GM06990 (cell line): ENCODE data around the gene NEAT1.
A peak's percentile ranks its signal among the peaks of the same experiment; 100 is the strongest.

Experiments
- DNase-seq: peaks from one replicate; pipeline ENCODE4 v3.0.0-alpha.2; 2011; ENCODE audit not compliant: insufficient read length; ENCODE audit errors: extremely low read depth
- H3K27me3 ChIP-seq: replicated peaks from 2 replicates; pipeline ENCODE4 v1.6.0; 2011; ENCODE audit warnings: low read length; ENCODE audit not compliant: control insufficient read depth, insufficient read depth
- H3K36me3 ChIP-seq: 2 replicates; pipeline ENCODE4 v1.5.1; 2011; ENCODE audit warnings: low read length; ENCODE audit not compliant: control insufficient read depth, insufficient read depth
- H3K4me3 ChIP-seq: replicated peaks from 2 replicates; pipeline ENCODE4 v1.5.1; 2011; ENCODE audit warnings: low read depth, mild to moderate bottlenecking, control low read depth, low read length
- TF ChIP-seq, protein P1 (sequence below): IDR thresholded peaks from 2 replicates; pipeline ENCODE4 v1.5.1; 2011; ENCODE audit warnings: low read length, control low read depth, mild to moderate bottlenecking, inconsistent platforms; ENCODE audit not compliant: insufficient read depth, poor library complexity, severe bottlenecking

Gene NEAT1

DNA sequence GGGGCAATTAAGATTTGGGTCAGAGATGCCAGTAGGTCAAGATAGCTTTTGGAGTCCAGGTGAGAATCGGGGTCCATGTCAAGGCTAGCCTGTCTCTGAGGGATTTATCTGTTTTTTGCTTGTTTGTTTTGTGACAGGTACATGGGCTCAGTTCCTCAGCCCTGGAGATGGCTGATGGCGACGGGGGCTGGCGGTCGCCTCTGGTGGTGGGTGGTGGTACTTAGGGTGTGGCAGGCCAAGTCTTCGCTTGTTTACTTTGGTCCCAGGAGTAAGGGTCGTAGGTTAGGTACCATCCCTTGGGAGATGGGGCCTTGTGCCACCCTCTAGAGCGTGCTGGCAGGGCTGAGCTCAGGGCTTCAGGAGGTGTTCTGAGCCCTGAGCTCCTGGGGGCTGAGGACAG lies 44.8 kb upstream of the NEAT1 start:
- Histone ChIP-seq H3K27me3 (no peaks in the 10 kb centered on the region), H3K4me3 (no peak overlapping the region), H3K36me3 (peaks cover 11% of the 10 kb centered on the region)
- TF ChIP-seq, protein P1, sequence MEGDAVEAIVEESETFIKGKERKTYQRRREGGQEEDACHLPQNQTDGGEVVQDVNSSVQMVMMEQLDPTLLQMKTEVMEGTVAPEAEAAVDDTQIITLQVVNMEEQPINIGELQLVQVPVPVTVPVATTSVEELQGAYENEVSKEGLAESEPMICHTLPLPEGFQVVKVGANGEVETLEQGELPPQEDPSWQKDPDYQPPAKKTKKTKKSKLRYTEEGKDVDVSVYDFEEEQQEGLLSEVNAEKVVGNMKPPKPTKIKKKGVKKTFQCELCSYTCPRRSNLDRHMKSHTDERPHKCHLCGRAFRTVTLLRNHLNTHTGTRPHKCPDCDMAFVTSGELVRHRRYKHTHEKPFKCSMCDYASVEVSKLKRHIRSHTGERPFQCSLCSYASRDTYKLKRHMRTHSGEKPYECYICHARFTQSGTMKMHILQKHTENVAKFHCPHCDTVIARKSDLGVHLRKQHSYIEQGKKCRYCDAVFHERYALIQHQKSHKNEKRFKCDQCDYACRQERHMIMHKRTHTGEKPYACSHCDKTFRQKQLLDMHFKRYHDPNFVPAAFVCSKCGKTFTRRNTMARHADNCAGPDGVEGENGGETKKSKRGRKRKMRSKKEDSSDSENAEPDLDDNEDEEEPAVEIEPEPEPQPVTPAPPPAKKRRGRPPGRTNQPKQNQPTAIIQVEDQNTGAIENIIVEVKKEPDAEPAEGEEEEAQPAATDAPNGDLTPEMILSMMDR = no peak
- DNase-seq = no peak

DNA sequence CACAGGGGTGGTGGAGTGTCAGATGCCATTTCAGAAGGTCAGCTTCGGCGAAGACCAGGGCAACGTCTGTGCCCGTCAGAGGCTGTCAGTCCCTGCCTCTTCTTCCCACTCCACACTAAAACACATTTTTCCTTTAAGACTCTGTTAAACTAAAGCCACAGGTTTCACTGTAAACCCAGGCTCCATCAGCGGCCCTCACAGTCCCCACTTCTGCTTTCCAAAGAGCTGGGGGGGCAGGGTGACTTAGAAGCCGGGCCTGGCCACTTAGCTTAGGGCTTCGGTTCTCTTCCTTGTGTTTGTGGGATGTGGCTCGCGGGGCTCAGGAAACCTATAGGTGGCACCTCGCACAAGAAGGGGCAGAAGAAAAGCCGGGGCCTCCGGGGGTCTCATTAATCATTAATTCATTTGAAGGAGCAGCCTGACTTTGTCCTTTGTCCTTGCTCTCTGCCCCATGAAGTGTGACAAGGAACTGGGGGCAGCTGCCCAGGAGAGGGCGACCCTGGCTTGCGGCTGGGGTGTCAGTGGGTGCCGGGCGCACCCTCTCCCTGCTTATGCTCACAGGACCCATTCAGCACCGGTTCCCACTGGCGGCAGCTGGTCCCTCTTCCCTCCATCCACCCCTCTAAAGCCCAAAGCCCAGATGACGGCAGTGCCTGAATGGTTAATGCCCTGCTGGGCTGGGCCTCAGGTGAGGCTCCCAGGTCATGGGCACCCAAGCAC lies 44.2 kb upstream of the NEAT1 start:
- H3K4me3 ChIP-seq = no peak overlapping the region
- H3K27me3 ChIP-seq = no peaks in the 10 kb centered on the region
- H3K36me3 ChIP-seq = peaks cover 11% of the 10 kb centered on the region
- TF ChIP-seq, protein P1 = no peak
- no peak for DNase-seq

DNA sequence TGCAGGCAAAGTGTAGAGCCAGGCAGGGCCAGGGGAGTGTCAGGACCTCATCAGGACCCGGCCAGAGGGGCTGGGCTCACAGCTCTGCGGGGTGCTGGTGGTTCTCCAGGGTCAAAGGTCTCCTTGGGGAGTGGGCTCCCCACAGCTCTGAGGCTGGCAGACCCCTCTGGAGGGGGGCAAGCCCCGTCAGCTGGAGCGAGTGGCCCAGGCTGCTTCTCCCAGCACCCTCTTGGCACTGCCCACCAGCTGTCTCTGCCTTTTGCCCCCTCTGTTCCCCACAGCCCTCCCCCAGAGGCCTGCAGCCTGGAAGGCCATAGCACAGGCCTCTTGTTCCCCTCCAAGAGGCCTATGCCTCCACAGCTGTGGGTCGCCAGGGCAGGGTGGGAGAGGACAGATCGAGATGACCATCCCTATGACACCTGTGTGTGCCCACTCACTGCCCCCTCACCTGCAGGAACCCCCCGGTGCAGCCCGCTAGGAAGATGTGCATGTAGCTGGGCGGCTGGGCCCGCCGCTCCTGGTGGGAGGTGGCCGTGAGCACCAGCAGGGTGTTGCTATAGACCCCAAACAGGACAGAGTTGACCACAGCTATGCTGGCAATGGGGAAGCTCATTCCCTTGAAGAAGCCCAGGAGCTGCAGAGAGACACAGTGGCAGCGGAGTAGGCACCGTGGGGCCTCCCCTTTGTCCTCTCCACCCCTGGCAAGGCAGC lies 43.5 kb upstream of the NEAT1 start:
- H3K36me3 ChIP-seq = peaks cover 11% of the 10 kb centered on the region
- no peaks in the 10 kb centered on the region for H3K27me3 ChIP-seq
- DNase-seq = no peak
- no peak overlapping the region for H3K4me3 ChIP-seq
- TF ChIP-seq, protein P1 = no peak

DNA sequence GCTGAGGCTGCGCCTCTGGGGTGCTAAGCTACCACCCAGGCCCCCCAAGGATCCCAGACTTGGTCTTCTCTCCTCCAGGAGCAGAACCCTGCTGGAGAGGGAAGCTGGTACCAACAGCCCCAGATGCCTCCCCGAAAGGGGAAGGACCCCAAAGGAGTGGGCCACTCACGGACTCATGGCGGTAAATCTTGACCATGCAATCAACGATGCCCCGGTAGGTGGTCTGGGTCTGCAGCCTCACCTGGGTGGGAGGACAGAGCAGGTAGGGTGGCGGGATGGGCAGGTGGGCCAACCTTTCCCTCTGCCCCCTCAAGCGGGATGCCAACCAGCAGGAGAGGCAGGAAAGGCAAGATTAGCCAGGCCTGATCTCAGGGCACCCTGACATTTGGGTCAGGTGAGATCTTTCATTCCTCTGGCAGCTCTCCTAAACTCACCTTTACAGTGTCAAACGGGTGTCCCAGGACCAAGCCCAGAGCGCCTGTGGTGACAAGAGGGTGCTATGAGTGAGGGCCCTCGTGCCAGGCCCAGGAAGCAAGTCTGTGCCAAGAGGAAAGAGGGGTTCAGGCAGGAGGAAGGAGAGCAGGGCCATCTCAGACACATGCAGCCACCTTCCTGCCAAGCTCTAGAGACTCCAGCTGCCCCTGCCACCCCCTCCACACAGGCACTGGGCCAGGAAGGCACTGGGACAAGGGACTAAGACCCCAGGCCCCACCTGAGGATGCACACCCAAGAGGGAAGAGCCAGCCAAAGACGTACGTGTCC lies 42.7 kb upstream of the NEAT1 start:
- DNase-seq = no peak
- TF ChIP-seq, protein P1 = no peak
- no peak overlapping the region for H3K4me3 ChIP-seq
- peaks cover 11% of the 10 kb centered on the region for H3K36me3 ChIP-seq
- H3K27me3 ChIP-seq = no peaks in the 10 kb centered on the region

DNA sequence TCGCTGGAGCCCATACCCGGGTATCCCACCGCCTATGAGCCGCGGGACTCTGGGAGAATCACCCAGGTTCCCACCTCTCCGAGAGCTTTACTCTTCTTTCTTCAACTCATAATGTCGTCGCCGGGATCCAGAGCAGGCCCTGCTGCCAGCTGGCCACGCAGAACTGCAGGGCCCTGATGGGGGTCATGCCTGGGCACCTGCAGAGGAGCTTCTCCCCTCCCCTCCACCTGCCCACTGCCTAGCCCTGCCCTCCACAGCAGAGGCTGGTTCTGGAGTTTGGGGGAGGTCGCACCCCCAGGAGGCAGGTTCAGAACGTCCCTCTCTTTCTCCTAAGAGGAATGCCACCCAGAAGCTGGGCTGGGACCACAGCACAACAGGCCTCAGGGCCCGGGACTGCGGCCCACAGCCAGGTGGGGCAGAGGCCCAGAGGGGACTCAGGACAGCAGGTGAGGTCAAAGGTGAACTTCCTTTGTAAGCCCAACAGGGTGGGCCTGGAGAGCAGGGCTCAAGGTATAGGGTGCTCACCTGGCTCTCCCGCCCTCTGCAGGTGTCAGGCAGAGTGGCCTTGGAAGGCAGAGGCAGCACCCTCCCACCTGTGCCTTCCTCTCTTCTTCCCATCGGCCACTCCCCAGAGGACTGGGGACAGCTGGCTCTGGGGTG lies 42.0 kb upstream of the NEAT1 start:
- no peak for DNase-seq
- H3K27me3 ChIP-seq = no peaks in the 10 kb centered on the region
- peak overlapping the region; percentile 76 for H3K4me3 ChIP-seq
- TF ChIP-seq, protein P1 = no peak
- H3K36me3 ChIP-seq = peaks cover 11% of the 10 kb centered on the region
